HEK293 (cell line): ENCODE results near the gene RBMS3.

Source experiments
- CTCF ChIA-PET: fragments of 350-600 bp; formaldehyde crosslinking; extraction: SDS; loops from one replicate; lab custom pipeline; 2021; ENCODE audit warnings: antibody characterized with exemption; lab: Yijun Ruan, JAX
- POLR2A ChIA-PET: fragments of 300-600 bp; formaldehyde crosslinking; extraction: SDS; loops from one replicate; lab custom pipeline; 2020; ENCODE audit warnings: antibody characterized with exemption, inconsistent platforms; lab: Yijun Ruan, JAX
- H3K27ac ChIP-seq: fragments of 200-500 bp; sonication (Bioruptor generic); 2 replicates; pipeline ENCODE4 v1.5.1; 2014; ENCODE audit warnings: low read depth, low read length, control low read depth, inconsistent platforms; ENCODE audit errors: extremely low read depth
- H3K36me3 ChIP-seq, 2 experiments: fragments of 200-500 bp in 1 of 2; sonication (Bioruptor generic) in 1 of 2; 1 replicate in 1 of 2; 2 replicates in 1 of 2; pipeline ENCODE4 v1.5.1; 2014 to 2017; ENCODE audit warnings: inconsistent platforms in 2 of 2, low read length in 2 of 2; ENCODE audit not compliant: control insufficient read depth in 2 of 2, insufficient read depth in 1 of 2
- H3K4me1 ChIP-seq: fragments of 200-500 bp; sonication (Bioruptor generic); 2 replicates; pipeline ENCODE4 v1.5.1; 2014; ENCODE audit warnings: mild to moderate bottlenecking, low read length, inconsistent platforms; ENCODE audit not compliant: control insufficient read depth, insufficient read depth
- H3K4me3 ChIP-seq: 2 replicates; pipeline ENCODE4 v1.5.1; 2011; ENCODE audit warnings: low read depth, mild to moderate bottlenecking, control low read depth, low read length, moderate library complexity
- H3K9me3 ChIP-seq: fragments of 200-500 bp; sonication (Bioruptor generic); 2 replicates; pipeline ENCODE4 v1.5.1; 2014; ENCODE audit warnings: low read depth, low read length, inconsistent platforms; ENCODE audit not compliant: control insufficient read depth, insufficient read depth
- ELK4 ChIP-seq: IDR thresholded peaks from 2 replicates; pipeline ENCODE4 v1.6.1; 2011; ENCODE audit warnings: mild to moderate bottlenecking, low read depth, low read length, borderline replicate concordance
- IKZF3 ChIP-seq: fragments of 450-650 bp; IDR thresholded peaks from 2 replicates; pipeline ENCODE4 v1.5.0; 2018; ENCODE audit warnings: missing biosample characterization, mild to moderate bottlenecking, missing genetic modification characterization, moderate library complexity
- REST ChIP-seq: fragments of 450-650 bp; formaldehyde crosslinking; IDR thresholded peaks from 2 replicates; pipeline ENCODE4 v1.5.1; 2016; ENCODE audit warnings: missing biosample characterization, missing genetic modification characterization
- ZBTB10 ChIP-seq: fragments of 450-650 bp; formaldehyde crosslinking; IDR thresholded peaks from 2 replicates; pipeline ENCODE4 v1.5.1; 2016; ENCODE audit warnings: missing biosample characterization, missing genetic modification characterization
- ZBTB8A ChIP-seq: fragments of 450-650 bp; formaldehyde crosslinking; IDR thresholded peaks from 2 replicates; pipeline ENCODE4 v1.5.1; 2016; ENCODE audit warnings: missing biosample characterization, missing genetic modification characterization
- ZNF174 ChIP-seq: fragments of 450-650 bp; formaldehyde crosslinking; IDR thresholded peaks from 2 replicates; pipeline ENCODE4 v1.5.0; 2017; ENCODE audit warnings: missing biosample characterization, mild to moderate bottlenecking, missing genetic modification characterization
- ZNF280D ChIP-seq: fragments of 450-650 bp; formaldehyde crosslinking; IDR thresholded peaks from 2 replicates; pipeline ENCODE4 v1.5.1; 2016; ENCODE audit warnings: missing biosample characterization, missing genetic modification characterization
- ZNF48 ChIP-seq: fragments of 450-650 bp; formaldehyde crosslinking; IDR thresholded peaks from 2 replicates; pipeline ENCODE4 v1.5.1; 2016; ENCODE audit warnings: missing biosample characterization, missing genetic modification characterization
- ZNF510 ChIP-seq: fragments of 450-650 bp; formaldehyde crosslinking; IDR thresholded peaks from 2 replicates; pipeline ENCODE4 v1.5.1; 2018; ENCODE audit warnings: mild to moderate bottlenecking, missing genetic modification characterization, missing biosample characterization; ENCODE audit not compliant: insufficient replicate concordance
- ZNF521 ChIP-seq: fragments of 450-650 bp; formaldehyde crosslinking; IDR thresholded peaks from 2 replicates; pipeline ENCODE4 v1.5.1; 2017; ENCODE audit warnings: missing biosample characterization, mild to moderate bottlenecking, missing genetic modification characterization
- ZNF561 ChIP-seq: fragments of 450-650 bp; IDR thresholded peaks from 2 replicates; pipeline ENCODE4 v1.5.1; 2018; ENCODE audit warnings: missing biosample characterization, missing genetic modification characterization, borderline replicate concordance
- ZNF600 ChIP-seq: fragments of 450-650 bp; formaldehyde crosslinking; IDR thresholded peaks from 2 replicates; pipeline ENCODE4 v1.5.1; 2016; ENCODE audit warnings: missing biosample characterization, missing genetic modification characterization
- ZNF610 ChIP-seq: fragments of 450-650 bp; formaldehyde crosslinking; IDR thresholded peaks from 2 replicates; pipeline ENCODE4 v1.5.1; 2016; ENCODE audit warnings: missing biosample characterization, missing genetic modification characterization, borderline replicate concordance
- ZNF621 ChIP-seq: fragments of 450-650 bp; formaldehyde crosslinking; IDR thresholded peaks from 2 replicates; pipeline ENCODE4 v1.5.1; 2017; ENCODE audit warnings: missing biosample characterization, missing genetic modification characterization
- ZNF707 ChIP-seq: fragments of 450-650 bp; formaldehyde crosslinking; IDR thresholded peaks from 2 replicates; pipeline ENCODE4 v1.5.1; 2016; ENCODE audit warnings: missing biosample characterization, missing genetic modification characterization
- ZNF747 ChIP-seq: fragments of 450-650 bp; formaldehyde crosslinking; IDR thresholded peaks from 2 replicates; pipeline ENCODE4 v1.5.1; 2016; ENCODE audit warnings: missing biosample characterization, missing genetic modification characterization
- ZNF830 ChIP-seq: fragments of 450-650 bp; IDR thresholded peaks from 2 replicates; pipeline ENCODE4 v1.5.0; 2018; ENCODE audit warnings: missing biosample characterization, missing genetic modification characterization, low read depth, mild to moderate bottlenecking, moderate library complexity
- ZSCAN16 ChIP-seq: fragments of 450-650 bp; formaldehyde crosslinking; IDR thresholded peaks from 2 replicates; pipeline ENCODE4 v1.5.1; 2016; ENCODE audit warnings: missing biosample characterization, missing genetic modification characterization
- ZSCAN30 ChIP-seq: fragments of 450-650 bp; IDR thresholded peaks from 2 replicates; pipeline ENCODE4 v1.5.1; 2018; ENCODE audit warnings: missing biosample characterization, mild to moderate bottlenecking, missing genetic modification characterization, moderate library complexity

RBMS3 gene

GRCh38 chr3:29693863-29694262 is 413.0 kb downstream of the RBMS3 start:
- H3K4me1 ChIP-seq: no peaks in the 10 kb centered on the region
- TF ChIP-seq ZBTB10 (tag by site-specific recombination): no peak
- TF ChIP-seq, all 188 proteins: peak for 0
- Histone ChIP-seq H3K9me3 (no peaks in the 10 kb centered on the region), H3K36me3 (no peaks in the 10 kb centered on the region), H3K27ac (no peak overlapping the region), H3K4me3 (no peak overlapping the region)
- ChIA-PET POLR2A (no interaction called here), CTCF (no interaction called here)

- no peak overlapping the region for H3K27ac ChIP-seq
- CTCF ChIA-PET: no interaction called here
Measured at GRCh38 chr3:29694331-29694730, 413.5 kb downstream of the RBMS3 start.

GRCh38 chr3:29694783-29695182 is 413.9 kb downstream of the RBMS3 start:
- POLR2A ChIA-PET: no interaction called here
- H3K36me3 ChIP-seq: no peaks in the 10 kb centered on the region
- TF ChIP-seq ZNF707 (tag by site-specific recombination) (no peak), IKZF3 (tag by site-specific recombination) (no peak), ZNF280D (tag by site-specific recombination) (no peak), ZNF561 (no peak)
- CTCF ChIA-PET: no interaction called here
- H3K27ac ChIP-seq: no peak overlapping the region
- no peaks in the 10 kb centered on the region for H3K4me1 ChIP-seq
- H3K4me3 ChIP-seq: no peak overlapping the region
- no peaks in the 10 kb centered on the region for H3K9me3 ChIP-seq

More at GRCh38 chr3:29694331-29694730, 413.5 kb downstream of the RBMS3 start:
- no peaks in the 10 kb centered on the region for H3K9me3 ChIP-seq
- POLR2A ChIA-PET: no interaction called here
- TF ChIP-seq ZNF521 (tag by site-specific recombination) (no peak), ZSCAN16 (tag by site-specific recombination) (no peak), ZNF600 (tag by site-specific recombination) (no peak), ZNF747 (tag by site-specific recombination) (no peak), ZBTB8A (no peak), ZNF830 (no peak), ELK4 (no peak)
- no peak overlapping the region for H3K4me3 ChIP-seq
- H3K36me3 ChIP-seq: no peaks in the 10 kb centered on the region
- H3K4me1 ChIP-seq: no peaks in the 10 kb centered on the region

- ChIA-PET CTCF (interaction anchor here (0.8 kb wide), 1 partner anchor 296 kb away, joined by 8 read pairs; no protein-coding TSS in a partner anchor), POLR2A (no interaction called here)
- no peaks in the 10 kb centered on the region for H3K9me3 ChIP-seq
- H3K27ac ChIP-seq: no peak overlapping the region
- H3K4me1 ChIP-seq: no peaks in the 10 kb centered on the region
- no peak overlapping the region for H3K4me3 ChIP-seq
- H3K36me3 ChIP-seq: no peaks in the 10 kb centered on the region
- TF ChIP-seq ZNF174 (tag by site-specific recombination): no peak
- no peak for TF ChIP-seq ZNF610 (tag by site-specific recombination)
- no peak for TF ChIP-seq ZNF48 (tag by site-specific recombination)
- TF ChIP-seq ZSCAN30: no peak
- TF ChIP-seq ZNF830: no peak
- no peak for TF ChIP-seq ZNF621 (tag by site-specific recombination)
- no peak for TF ChIP-seq REST (tag by site-specific recombination)
- no peak for TF ChIP-seq ZNF510 (tag by site-specific recombination)
Measured at GRCh38 chr3:29695201-29695600, 414.3 kb downstream of the RBMS3 start.
